Gastroesophageal sphincter (tissue), 3 donors: ENCODE data around the gene LRRC49.

ENCODE experiments used
- CTCF ChIP-seq, 4 experiments: fragments of 200-600 bp in 2 of 4; fragments of 450-650 bp in 2 of 4; sonication (generic) in 1 of 4; IDR thresholded peaks; one replicate each; pipeline ENCODE4 v1.5.1; 2017 to 2019; ENCODE audit warnings: antibody characterized with exemption in 4 of 4, mild to moderate bottlenecking in 2 of 4, moderate library complexity in 2 of 4
- EP300 ChIP-seq: sonication (generic); formaldehyde crosslinking; IDR thresholded peaks from one replicate; pipeline ENCODE4 v1.6.1; 2017; ENCODE audit warnings: antibody characterized with exemption, mild to moderate bottlenecking
- POLR2A ChIP-seq, 2 donors: fragments of 450-650 bp; IDR thresholded peaks; one replicate each; pipeline ENCODE4 v1.6.1; 2017; ENCODE audit warnings: antibody characterized with exemption in 2 of 2, mild to moderate bottlenecking in 2 of 2, moderate library complexity in 1 of 2
- POLR2AphosphoS5 ChIP-seq: sonication (generic); formaldehyde crosslinking; IDR thresholded peaks from one replicate; pipeline ENCODE4 v1.6.1; 2017; ENCODE audit warnings: antibody characterized with exemption

GRCh38 chr15:70933411-70933810 is 40.8 kb downstream of the LRRC49 start:
- TF ChIP-seq CTCF (IDR thresholded peaks at IDR 0.05) = no peak
- TF ChIP-seq EP300 = no peak
- no peak for TF ChIP-seq POLR2A (IDR thresholded peaks at IDR 0.05)
- TF ChIP-seq POLR2AphosphoS5 = no peak
